OCI-LY1 (cell line): ENCODE measurements around the gene NBEA.

Experiments
- H2AFZ ChIP-seq: fragments of 200-600 bp; sonication (generic), shearing (Covaris generic); 2 replicates; pipeline ENCODE4 v1.6.0; 2014; ENCODE audit warnings: antibody characterized with exemption, mild to moderate bottlenecking, low read length
- H3F3A ChIP-seq: fragments of 200-600 bp; sonication (generic), shearing (Covaris generic); 2 replicates; pipeline ENCODE4 v1.6.0; 2014; ENCODE audit warnings: mild to moderate bottlenecking, antibody characterized with exemption, low read length, moderate library complexity; ENCODE audit not compliant: insufficient read depth
- H3K27ac ChIP-seq: fragments of 200-600 bp; sonication (generic); 2 replicates; pipeline ENCODE4 v1.5.1; 2014; ENCODE audit warnings: low read length, mixed run types, mild to moderate bottlenecking, low read depth; ENCODE audit not compliant: poor library complexity, severe bottlenecking
- H3K27me3 ChIP-seq: fragments of 200-600 bp; sonication (generic); 2 replicates; pipeline ENCODE4 v1.6.0; 2014; ENCODE audit warnings: antibody characterized with exemption, mild to moderate bottlenecking, low read length, moderate library complexity; ENCODE audit not compliant: insufficient read depth
- H3K36me3 ChIP-seq: fragments of 200-600 bp; sonication (generic); 2 replicates; pipeline ENCODE4 v1.6.1; 2014; ENCODE audit warnings: mild to moderate bottlenecking, antibody characterized with exemption, low read length, moderate library complexity, mixed read lengths; ENCODE audit not compliant: insufficient read depth
- H3K4me1 ChIP-seq: fragments of 200-600 bp; sonication (generic); 2 replicates; pipeline ENCODE4 v1.5.1; 2014; ENCODE audit warnings: mild to moderate bottlenecking, low read length, moderate library complexity; ENCODE audit not compliant: insufficient read depth, severe bottlenecking
- H3K4me2 ChIP-seq: fragments of 200-600 bp; sonication (generic), shearing (Covaris generic); 2 replicates; pipeline ENCODE4 v1.6.1; 2014; ENCODE audit warnings: low read length
- H3K4me3 ChIP-seq: fragments of 200-600 bp; sonication (generic); 2 replicates; pipeline ENCODE4 v1.5.1; 2014; ENCODE audit warnings: low read length, low read depth, mild to moderate bottlenecking, mixed read lengths; ENCODE audit not compliant: poor library complexity, severe bottlenecking
- H3K79me2 ChIP-seq: fragments of 200-600 bp; shearing (Covaris generic); 2 replicates; pipeline ENCODE4 v1.6.1; 2016; ENCODE audit warnings: mixed run types, low read length, mixed read lengths; ENCODE audit not compliant: insufficient read depth
- H3K9ac ChIP-seq: fragments of 200-600 bp; sonication (generic), shearing (Covaris generic); 2 replicates; pipeline ENCODE4 v1.6.1; 2014; ENCODE audit warnings: mild to moderate bottlenecking, low read length, mixed read lengths
- H3K9me2 ChIP-seq: fragments of 200-600 bp; sonication (generic), shearing (Covaris generic); 2 replicates; pipeline ENCODE4 v1.6.1; 2014; ENCODE audit warnings: low read depth, mild to moderate bottlenecking, low read length, mixed read lengths
- H3K9me3 ChIP-seq: fragments of 200-600 bp; shearing (Covaris generic); 2 replicates; pipeline ENCODE4 v1.6.1; 2014; ENCODE audit warnings: low read length, mixed read lengths
- H4K20me1 ChIP-seq: fragments of 200-600 bp; sonication (generic), shearing (Covaris generic); 2 replicates; pipeline ENCODE4 v1.6.0; 2016; ENCODE audit warnings: mild to moderate bottlenecking, low read length; ENCODE audit not compliant: insufficient read depth
- CTCF ChIP-seq: fragments of 200-600 bp; sonication (generic), shearing (Covaris generic); IDR thresholded peaks from 2 replicates; pipeline ENCODE4 v1.5.1; 2017; ENCODE audit warnings: mild to moderate bottlenecking, antibody characterized with exemption, low read length, moderate library complexity, mixed read lengths
- EZH2 ChIP-seq: fragments of 200-600 bp; sonication (generic), shearing (Covaris generic); IDR thresholded peaks from 2 replicates; pipeline ENCODE4 v1.8.0; 2017; ENCODE audit warnings: borderline replicate concordance, mixed run types, mild to moderate bottlenecking, antibody characterized with exemption, low read length, moderate library complexity, mixed read lengths

NBEA gene

DNA sequence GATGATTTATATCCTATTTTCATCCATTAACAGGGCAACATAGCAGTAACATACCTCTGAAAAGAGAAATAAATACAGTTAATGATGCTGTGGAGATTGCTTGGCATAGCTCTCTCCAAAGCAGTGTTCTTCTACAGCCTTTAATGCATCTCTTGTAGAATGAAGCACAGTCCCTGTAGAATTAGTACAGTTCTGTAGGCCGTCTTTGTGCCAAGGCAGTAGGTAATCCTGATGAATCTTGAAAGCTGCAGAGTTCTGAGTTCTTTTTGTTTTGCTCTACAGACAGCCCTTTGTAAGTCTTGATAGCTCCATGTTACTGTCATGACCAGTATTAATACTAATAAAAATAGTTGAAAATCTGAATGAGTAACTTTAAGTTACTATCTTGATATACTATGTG, 350.3 kb downstream of the NBEA start:
- H3K4me2 ChIP-seq: no peak overlapping the region
- H2AFZ ChIP-seq: no peak overlapping the region
- H3K4me1 ChIP-seq: peaks cover 3% of the 10 kb centered on the region
- no peaks in the 10 kb centered on the region for H4K20me1 ChIP-seq
- no peak overlapping the region for H3K4me3 ChIP-seq
- H3K36me3 ChIP-seq: no peaks in the 10 kb centered on the region
- no peak for TF ChIP-seq CTCF
- no peak for TF ChIP-seq EZH2
- H3K27me3 ChIP-seq: no peaks in the 10 kb centered on the region
- H3K9me3 ChIP-seq: no peaks in the 10 kb centered on the region
- H3F3A ChIP-seq: no peaks in the 10 kb centered on the region
- H3K9ac ChIP-seq: no peak overlapping the region
- H3K27ac ChIP-seq: no peak overlapping the region
- H3K79me2 ChIP-seq: no peaks in the 10 kb centered on the region
- no peaks in the 10 kb centered on the region for H3K9me2 ChIP-seq

DNA sequence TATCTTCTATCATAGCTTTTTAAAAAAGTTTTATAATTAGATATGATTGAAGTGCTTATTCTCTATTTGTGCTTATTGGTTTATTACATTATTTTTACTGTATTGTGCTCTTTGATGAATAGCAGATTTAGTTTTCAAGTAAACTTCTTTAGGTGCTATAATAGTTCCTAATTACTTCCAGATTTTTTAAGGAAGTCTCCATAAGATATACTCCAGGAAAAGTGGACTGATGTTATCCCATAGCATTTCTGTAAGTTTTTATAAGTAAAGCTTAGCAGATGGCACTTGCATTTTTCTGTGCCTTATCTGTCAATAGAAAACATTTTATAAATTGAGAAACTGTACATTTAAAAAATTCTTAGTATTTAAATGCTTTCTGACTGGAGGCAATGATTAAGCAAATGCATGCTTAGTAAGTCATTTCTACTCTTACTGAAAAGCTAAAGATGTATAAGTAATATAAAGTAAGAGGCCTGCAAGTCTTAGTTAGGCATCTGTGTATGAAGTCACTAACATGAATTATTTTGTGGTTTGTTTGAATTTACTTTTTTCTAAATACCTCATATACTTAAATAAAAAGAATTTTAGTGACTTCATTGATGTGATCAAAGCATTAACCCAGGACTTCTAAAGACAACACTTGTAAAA, 351.6 kb downstream of the NBEA start:
- no peaks in the 10 kb centered on the region for H3K27me3 ChIP-seq
- H3K79me2 ChIP-seq: no peaks in the 10 kb centered on the region
- no peak overlapping the region for H3K9ac ChIP-seq
- H3F3A ChIP-seq: no peaks in the 10 kb centered on the region
- no peaks in the 10 kb centered on the region for H3K9me2 ChIP-seq
- peaks cover 3% of the 10 kb centered on the region for H3K4me1 ChIP-seq
- H3K27ac ChIP-seq: no peak overlapping the region
- no peak overlapping the region for H2AFZ ChIP-seq
- TF ChIP-seq CTCF (no peak), EZH2 (no peak)
- H4K20me1 ChIP-seq: no peaks in the 10 kb centered on the region
- H3K4me2 ChIP-seq: no peak overlapping the region
- no peaks in the 10 kb centered on the region for H3K36me3 ChIP-seq
- H3K9me3 ChIP-seq: no peaks in the 10 kb centered on the region
- H3K4me3 ChIP-seq: no peak overlapping the region

- Histone ChIP-seq H3K9me2 (no peaks in the 10 kb centered on the region), H3K9me3 (no peaks in the 10 kb centered on the region), H3K27ac (no peak overlapping the region), H3K79me2 (no peaks in the 10 kb centered on the region), H3K9ac (no peak overlapping the region), H2AFZ (no peak overlapping the region), H3K36me3 (no peaks in the 10 kb centered on the region), H3F3A (no peaks in the 10 kb centered on the region), H3K4me1 (no peaks in the 10 kb centered on the region), H3K4me2 (no peak overlapping the region), H3K27me3 (no peaks in the 10 kb centered on the region), H4K20me1 (no peaks in the 10 kb centered on the region), H3K4me3 (no peak overlapping the region)
- no peak for TF ChIP-seq EZH2
- TF ChIP-seq CTCF: no peak
Observed at GRCh38 chr13:35309706-35310105, 367.6 kb downstream of the NBEA start.
